AG08396 (cell line): ENCODE measurements around the gene SPOP.
"Not testable (repeated sequence)": the region's sequence is repeated elsewhere in the genome, so short reads cannot be mapped to it uniquely, and the experiment has no call there.

Source experiments
- DNase-seq: peaks from one replicate; pipeline ENCODE4 v3.0.0; 2012; ENCODE audit warnings: low spot score, mixed read lengths

SPOP gene

DNA sequence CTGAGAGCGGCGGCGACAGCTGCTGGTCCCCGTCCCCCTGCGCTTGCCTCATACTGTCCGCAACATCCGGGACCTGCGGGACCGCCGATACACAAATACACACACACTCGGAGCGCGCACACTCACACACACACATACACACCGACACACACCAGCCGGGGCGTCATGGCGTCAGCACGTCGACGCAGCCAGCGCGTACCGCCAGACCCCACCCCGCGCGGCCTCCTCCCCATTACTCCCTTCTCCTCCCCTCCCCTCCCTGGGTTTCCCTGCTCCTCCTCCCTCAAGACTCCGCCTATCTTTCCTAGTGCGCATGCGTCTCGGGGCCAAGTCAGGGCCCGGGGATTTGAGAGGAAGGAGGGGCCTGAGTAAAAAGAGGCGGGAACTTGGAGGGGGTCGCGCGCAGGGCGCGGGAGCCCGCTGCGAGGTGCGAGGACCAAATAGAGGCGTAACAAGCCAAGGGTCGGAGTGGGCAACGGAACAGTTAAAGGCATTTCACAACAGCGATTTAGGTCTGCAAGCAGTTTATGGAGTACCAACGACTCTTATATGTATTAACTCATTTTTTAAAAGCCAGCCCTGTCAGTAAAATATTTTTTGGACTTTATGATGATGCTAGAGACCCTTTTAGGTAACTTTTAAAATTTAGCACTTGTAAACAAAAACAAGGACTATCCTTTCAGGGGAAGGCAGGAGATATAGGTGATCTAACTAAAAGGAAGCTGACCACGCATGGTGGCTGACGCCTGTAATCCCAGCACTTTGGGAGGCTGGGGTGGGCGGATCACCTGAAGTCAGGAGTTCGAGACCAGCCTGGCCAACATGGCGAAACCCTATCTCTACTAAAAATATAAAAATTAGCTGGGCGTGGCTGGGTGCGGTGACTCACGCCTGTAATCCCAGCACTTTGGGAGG lies at the start of gene SPOP:
Gene SPOP, minus strand, starts transcription at position 165 of the 915 bp plus-strand sequence. CDS start 55,287 bp downstream, outside the sequence.
- peak; percentile 96 for DNase-seq

DNA sequence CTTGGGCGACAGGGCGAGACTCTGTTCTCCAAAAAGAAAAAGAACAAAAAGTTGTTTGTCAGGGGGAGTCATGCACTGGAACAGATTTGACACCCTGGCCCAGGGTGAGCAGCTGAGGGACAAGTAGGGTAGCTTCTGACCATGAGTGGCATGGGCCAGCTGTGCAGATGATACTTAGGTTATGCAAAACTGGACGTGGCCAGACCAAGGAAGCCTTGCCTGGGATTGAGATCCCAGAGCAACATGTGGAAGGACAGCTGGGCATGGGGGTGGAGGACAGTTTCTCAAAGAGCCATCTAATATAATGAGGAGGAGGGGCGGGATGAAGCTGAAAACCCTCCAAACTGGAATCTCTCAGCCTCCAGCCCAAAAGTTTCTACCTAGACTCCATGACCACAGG lies 49.5 kb upstream of the SPOP start:
- DNase-seq, result no peak

DNA sequence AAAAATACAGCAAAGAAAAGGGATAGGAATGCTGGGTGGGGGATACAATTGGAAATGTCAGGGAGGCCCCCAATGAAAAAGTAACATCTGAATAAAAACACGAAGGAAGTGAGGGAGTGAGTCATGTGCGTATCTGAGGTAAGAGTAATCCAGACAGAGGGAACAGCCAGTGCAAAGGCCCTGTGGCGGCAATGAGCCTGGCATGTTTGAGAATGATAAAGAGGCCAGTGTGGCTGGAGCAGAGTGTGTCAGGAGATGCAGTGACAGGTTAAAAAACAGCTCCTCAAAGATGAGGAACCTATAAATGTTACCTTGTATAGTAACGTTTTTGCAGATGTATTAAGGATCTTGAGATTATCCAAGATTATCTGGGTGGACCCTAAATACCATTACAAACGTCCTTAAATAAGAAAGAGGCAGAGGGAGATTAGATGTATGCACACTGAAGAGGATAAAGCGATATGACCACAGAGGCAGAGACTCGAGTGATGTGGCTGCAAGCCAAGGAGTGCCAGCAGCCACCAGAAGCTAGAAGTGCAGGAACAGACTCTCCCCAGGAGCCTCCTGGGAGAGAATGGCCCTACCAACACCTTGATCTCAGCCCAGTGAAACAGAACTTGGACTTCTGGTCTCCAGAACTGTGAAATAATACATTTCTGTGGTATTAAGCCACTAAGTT lies 47.7 kb upstream of the SPOP start:
- no peak for DNase-seq

DNA sequence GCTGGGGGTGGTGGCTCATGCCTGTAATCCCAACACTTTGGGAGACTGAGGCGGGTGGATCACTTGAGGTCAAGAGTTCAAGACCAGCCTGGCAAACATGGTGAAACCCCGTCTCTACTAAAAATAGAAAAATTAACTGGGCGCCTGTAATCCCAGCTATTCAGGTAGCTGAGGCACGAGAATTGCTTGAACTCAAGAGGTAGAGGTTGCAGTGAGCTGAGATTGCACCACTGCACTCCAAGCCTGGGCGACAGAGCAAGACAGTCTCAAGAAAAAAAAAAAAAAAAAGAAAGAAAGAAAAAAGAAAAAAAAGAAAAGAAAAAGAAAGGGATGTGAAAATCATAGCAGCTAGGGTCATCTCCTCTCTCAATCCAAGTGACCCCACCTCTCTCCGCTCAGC lies 46.7 kb upstream of the SPOP start:
- not testable (repeated sequence) for DNase-seq

GRCh38 chr17:49723423-49723822 lies 45.5 kb upstream of the SPOP start:
- no peak for DNase-seq

DNA sequence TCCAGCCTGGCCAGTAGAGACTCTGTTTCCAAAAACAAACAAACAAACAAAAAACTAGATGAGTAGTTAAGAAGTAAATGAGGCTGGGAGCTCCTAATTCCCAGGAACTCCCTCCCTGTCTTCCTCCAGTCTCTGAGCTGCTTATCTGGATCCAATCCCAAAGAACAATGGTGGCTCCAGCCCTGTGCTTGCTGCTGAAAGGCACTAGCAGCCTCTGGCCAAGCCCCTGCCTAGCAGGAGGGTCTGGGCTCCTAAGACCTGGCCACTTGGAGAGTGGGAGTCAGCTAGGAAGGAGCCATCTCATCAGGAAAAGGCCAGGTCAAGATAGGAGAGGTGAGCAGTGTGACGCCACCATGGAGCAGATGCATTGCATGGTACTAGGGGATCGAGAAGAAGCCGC lies 44.2 kb upstream of the SPOP start:
- DNase-seq, result no peak

DNA sequence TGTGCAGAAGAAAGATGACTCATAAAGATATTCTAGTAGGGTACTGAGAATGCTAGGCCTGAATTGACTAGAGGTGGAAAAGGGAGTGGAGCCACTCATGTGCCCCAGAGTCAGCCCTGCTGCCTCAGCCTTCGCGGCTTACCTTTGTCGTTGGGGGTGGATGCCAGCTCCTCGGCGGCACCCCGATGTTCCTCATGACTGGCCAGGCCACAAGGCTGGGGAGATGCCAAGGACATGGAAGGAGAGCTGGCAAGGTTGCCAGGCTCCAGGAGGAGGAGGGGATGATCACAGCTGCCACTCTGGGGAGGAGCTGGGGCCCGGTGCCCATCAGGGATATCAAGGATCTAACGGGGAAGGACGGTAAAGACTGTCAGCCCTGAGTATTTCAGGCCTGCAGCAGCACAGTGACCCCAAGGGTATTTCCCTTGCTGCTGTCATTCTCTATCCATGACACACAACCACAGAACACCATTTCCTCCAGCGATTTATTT lies 39.5 kb upstream of the SPOP start:
- DNase-seq, result no peak

DNA sequence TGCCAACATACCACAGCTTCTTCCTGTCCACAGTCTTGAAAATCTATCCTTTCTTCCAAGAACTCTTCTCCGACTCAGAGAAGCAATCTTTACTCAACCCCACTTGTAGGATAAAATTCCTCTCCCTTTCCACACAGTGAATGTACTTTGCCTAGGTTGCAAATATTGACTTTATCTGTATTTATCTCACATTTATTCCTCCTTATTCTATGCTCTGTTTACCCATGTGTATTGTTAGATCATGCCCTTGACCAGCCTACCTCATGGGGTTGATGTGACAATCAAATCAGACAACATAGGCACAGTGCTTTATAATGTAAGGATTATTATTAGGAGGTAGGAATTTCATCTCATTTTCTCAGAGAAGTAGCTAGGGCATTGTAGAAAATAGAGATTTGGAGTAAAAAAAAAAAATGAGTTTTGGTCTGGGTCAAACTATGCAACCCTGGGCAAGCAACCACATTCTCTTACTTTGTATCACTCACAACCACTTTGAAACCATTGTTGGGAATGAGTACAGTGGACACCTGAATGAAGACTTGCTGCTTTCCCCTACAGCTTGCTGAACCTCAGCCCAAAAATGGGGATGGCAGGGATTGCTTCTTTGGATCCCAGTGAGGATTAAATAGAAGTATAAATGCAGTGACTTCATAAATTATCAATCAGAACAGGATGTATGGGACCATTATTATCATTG lies 38.9 kb upstream of the SPOP start:
- no peak for DNase-seq

DNA sequence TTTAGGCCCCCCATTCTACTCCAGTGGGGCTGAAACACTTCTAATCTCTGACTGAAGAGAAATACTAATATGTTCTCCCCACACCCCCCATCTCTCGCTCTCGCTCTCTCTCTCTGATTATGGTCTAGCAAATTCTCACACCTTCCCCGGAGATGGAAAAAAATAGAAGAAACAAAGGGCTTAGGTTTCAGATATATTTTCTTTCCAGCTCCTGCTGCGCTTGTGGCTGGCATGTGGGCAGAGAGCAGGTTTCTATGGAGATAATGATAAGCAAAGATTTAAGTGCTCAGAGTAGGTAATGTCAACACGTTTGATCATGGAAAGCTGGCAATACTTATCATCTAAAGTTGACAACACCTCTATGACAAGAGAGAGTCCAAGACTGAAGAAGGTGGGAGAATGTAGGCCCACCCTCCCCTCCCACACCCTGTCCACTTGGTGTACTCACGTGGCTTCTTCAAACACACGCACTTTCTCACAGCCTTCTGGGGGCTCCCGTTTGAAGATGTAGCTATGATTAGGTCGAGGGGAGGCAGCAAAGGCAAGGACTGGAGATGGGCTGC lies 37.9 kb upstream of the SPOP start:
- no peak for DNase-seq

DNA sequence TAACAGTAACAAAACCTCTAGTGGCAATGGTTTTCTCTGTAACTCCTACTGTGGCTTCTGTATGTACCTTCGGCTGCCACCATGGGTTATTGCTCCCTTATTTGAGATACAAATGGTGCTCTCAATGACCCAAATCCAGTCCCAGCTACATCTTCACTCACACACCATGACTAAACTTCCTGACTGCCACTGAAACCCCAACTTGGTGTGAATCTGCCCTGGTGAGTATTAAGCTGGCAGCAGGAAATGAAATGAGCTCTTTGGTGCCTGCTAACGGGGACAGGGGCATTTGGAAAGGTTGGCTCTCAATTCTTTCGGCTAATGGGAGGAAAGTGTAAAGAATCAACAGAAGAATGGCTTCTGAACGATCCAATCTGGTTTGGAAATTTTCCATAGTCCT lies 37.3 kb upstream of the SPOP start:
- no peak for DNase-seq

- DNase-seq, result no peak
These were observed 30.8 kb upstream of the SPOP start for GRCh38 chr17:49708515-49709183.

- peak; percentile 98 for DNase-seq
These were observed 30.0 kb upstream of the SPOP start, which contains the start of gene SLC35B1 for GRCh38 chr17:49707608-49708514. Gene SLC35B1 (minus strand): TSS chr17:49707964. CDS start chr17:49707833, 131 bp downstream.

DNA sequence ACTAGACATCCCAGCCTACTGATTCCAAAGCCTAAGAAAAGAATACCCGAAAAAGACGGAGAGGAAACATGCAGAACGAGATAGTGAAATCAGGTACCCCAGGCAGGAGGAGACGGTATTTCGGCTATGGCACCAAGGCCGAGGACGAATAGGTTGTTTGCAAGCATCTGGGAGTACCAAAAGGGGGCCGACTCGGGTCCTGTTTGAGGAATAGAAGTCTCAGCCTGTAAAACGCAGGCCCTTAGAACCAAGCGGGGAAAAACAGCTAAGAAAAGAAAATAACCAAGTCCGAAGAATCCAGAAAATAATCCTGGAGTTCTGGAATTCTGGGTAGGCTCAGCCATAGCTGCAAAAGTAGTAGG lies 29.3 kb upstream of the SPOP start:
- no peak for DNase-seq

GRCh38 chr17:49705254-49705653 lies 27.4 kb upstream of the SPOP start:
- no peak for DNase-seq

DNA sequence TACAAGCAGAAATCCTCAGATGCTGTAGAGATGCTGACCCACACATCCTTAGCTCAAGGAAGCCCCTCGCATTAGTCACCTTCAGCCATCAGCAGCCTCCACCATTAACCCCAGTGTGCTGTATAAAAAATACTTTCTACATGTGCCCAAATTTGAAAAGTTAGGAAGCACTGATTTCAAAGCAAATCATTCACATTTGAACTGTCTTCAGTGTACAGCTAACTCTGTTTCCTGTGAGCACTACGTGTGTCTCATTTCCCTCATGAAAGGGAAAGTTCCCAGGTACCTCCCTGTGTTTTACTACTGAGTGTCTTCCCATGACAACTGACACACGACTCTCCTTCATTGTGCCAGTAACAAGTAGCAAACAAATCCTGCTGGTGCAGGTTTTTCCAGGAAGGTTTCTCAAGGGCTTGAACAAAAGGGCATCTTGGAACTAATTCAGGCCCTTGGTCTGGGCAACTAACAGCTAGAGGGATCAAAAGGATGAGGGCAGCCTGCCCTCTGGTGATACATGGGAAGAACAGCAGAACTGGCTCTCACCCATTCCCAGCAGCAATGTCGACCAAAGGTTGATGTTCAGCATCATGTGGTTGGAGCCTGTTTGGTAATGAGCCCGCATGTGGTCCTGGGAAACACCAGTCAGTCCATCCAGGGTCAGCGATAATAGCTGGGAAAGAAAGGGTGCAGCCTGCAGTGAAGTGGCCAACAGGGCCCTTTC lies 25.8 kb upstream of the SPOP start:
- peak; percentile 44 for DNase-seq

DNA sequence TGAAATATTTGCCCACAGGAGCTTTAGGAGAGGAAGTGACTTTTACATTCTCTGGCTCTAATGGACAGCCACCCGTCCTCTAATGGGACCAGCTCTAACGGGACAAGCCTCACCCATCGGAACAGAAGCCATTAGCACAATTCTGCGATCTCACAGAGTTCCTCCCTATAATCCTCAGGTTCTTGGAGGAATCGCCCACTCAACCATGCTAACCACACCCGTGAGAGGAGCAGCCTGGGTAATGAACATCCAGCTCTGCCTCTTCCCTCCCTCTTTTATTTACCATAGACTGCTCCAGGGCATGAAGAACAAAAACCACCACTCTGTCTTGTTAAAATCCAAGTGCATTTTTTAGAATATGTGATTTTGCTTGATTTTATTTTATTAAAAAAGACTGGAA lies 23.1 kb upstream of the SPOP start:
- DNase-seq, result no peak

- DNase-seq, result no peak
These were observed 22.2 kb upstream of the SPOP start for GRCh38 chr17:49699966-49700575.

- no peak for DNase-seq
These were observed 20.1 kb upstream of the SPOP start for GRCh38 chr17:49698005-49698404.

- DNase-seq, result no peak
These were observed 18.4 kb upstream of the SPOP start for GRCh38 chr17:49696233-49696761.
